GM23248 (cell line): Measurements from ENCODE around the gene SLC39A6. TPM values are rescaled to one million over a fixed set of nuclear protein-coding genes. Genes with fewer than 3 reads are reported as not detected.

Experiments
- DNase-seq: peaks from one replicate; pipeline ENCODE4 v3.0.0-alpha.2; 2015
- H2AFZ ChIP-seq: fragments of 200-600 bp; sonication (generic); 2 replicates; pipeline ENCODE4 v1.6.1; 2016; ENCODE audit warnings: antibody characterized with exemption
- H3F3A ChIP-seq: fragments of 200-600 bp; sonication (generic); 2 replicates; pipeline ENCODE4 v1.6.1; 2016; ENCODE audit warnings: mild to moderate bottlenecking, antibody characterized with exemption, mixed run types; ENCODE audit not compliant: insufficient read depth
- H3K27ac ChIP-seq: fragments of 200-600 bp; sonication (generic); 2 replicates; pipeline ENCODE4 v1.5.1; 2016; ENCODE audit warnings: mild to moderate bottlenecking
- H3K27me3 ChIP-seq: fragments of 200-600 bp; sonication (generic); replicated peaks from 2 replicates; pipeline ENCODE4 v1.6.1; 2016; ENCODE audit warnings: mild to moderate bottlenecking; ENCODE audit not compliant: insufficient read depth
- H3K36me3 ChIP-seq: fragments of 200-600 bp; sonication (generic); 2 replicates; pipeline ENCODE4 v1.6.1; 2016; ENCODE audit warnings: low read depth, mild to moderate bottlenecking
- H3K4me1 ChIP-seq: fragments of 200-600 bp; sonication (generic); 2 replicates; pipeline ENCODE4 v1.6.1; 2016; ENCODE audit warnings: mild to moderate bottlenecking; ENCODE audit not compliant: insufficient read depth
- H3K4me2 ChIP-seq: fragments of 200-600 bp; sonication (generic); one replicate; pipeline ENCODE4 v1.6.1; 2016; ENCODE audit warnings: mild to moderate bottlenecking; ENCODE audit not compliant: unreplicated experiment
- H3K4me3 ChIP-seq: fragments of 200-600 bp; sonication (generic); 2 replicates; pipeline ENCODE4 v1.5.1; 2016; ENCODE audit warnings: mild to moderate bottlenecking
- H3K79me2 ChIP-seq: fragments of 200-600 bp; sonication (generic); 2 replicates; pipeline ENCODE4 v1.6.1; 2016; ENCODE audit warnings: mild to moderate bottlenecking; ENCODE audit not compliant: insufficient read depth
- H3K9ac ChIP-seq: fragments of 200-600 bp; sonication (generic); 2 replicates; pipeline ENCODE4 v1.6.1; 2016; ENCODE audit warnings: mild to moderate bottlenecking
- H3K9me2 ChIP-seq: fragments of 200-600 bp; sonication (generic); 2 replicates; pipeline ENCODE4 v1.6.1; 2016; ENCODE audit warnings: mixed run types, mild to moderate bottlenecking, moderate library complexity; ENCODE audit not compliant: insufficient read depth
- H3K9me3 ChIP-seq: fragments of 200-600 bp; sonication (generic); one replicate; pipeline ENCODE4 v1.6.1; 2017; ENCODE audit warnings: low read depth
- H4K20me1 ChIP-seq: fragments of 200-600 bp; sonication (generic); 2 replicates; pipeline ENCODE4 v1.6.0; 2016; ENCODE audit not compliant: insufficient read depth
- EZH2 ChIP-seq: fragments of 200-600 bp; sonication (generic); IDR thresholded peaks from 2 replicates; pipeline ENCODE4 v1.6.1; 2018; ENCODE audit warnings: antibody characterized with exemption, mild to moderate bottlenecking; ENCODE audit not compliant: insufficient read depth, poor library complexity, severe bottlenecking
- EZH2phosphoT487 ChIP-seq: fragments of 200-600 bp; sonication (generic); IDR thresholded peaks from 2 replicates; pipeline ENCODE4 v1.6.1; 2018; ENCODE audit warnings: antibody characterized with exemption, moderate library complexity, mild to moderate bottlenecking, low read depth; ENCODE audit not compliant: insufficient read depth
- WGBS, 2 experiments: methylation state at CpG; one replicate each; pipeline ENCODE4 v1.1.6; 2015 to 2017; ENCODE audit warnings: low lambda C conversion rate in 2 of 2, low coverage in 1 of 2; ENCODE audit errors: missing lambda C conversion rate in 2 of 2; 5-methylcytosine and 5-hydroxymethylcytosine counted together
- in situ Hi-C: fragments of 300-500 bp; cut with MboI; formaldehyde crosslinking; loops from 2 replicates; pipeline ENCODE4 v1.15.0; 2020
- polyA plus RNA-seq: library from polyadenylated mRNA; unstranded; fragments of >200 nt; fragmentation: Nextera tagmentation; extraction: Ambion mirVana; gene quantifications from 2 replicates; pipeline ENCODE4 v1.2.1, GENCODE V29; 2016
- total RNA-seq: library from RNA; depleted of rRNA; stranded (reverse); fragments of >200 nt; shearing (Covaris generic); gene quantifications from 2 replicates; pipeline ENCODE4 v1.2.3, GENCODE V29; 2014

SLC39A6 gene
- total and polyA plus RNA-seq, 2 experiments from 2014 or later = 80.5 to 115 TPM

GRCh38 chr18:36108196-36108595, 20.9 kb downstream of the SLC39A6 start:
- H4K20me1 ChIP-seq = no peaks in the 10 kb centered on the region
- no peaks in the 10 kb centered on the region for H3K27me3 ChIP-seq
- no peak overlapping the region for H3K4me2 ChIP-seq
- H3K27ac ChIP-seq = no peak overlapping the region
- TF ChIP-seq EZH2phosphoT487 (no peak), EZH2 (no peak)
- H3K4me1 ChIP-seq = no peaks in the 10 kb centered on the region
- H3K9me2 ChIP-seq = no peaks in the 10 kb centered on the region
- no peak overlapping the region for H2AFZ ChIP-seq
- in situ Hi-C loops = no loop called here
- no peak for DNase-seq
- no peaks in the 10 kb centered on the region for H3F3A ChIP-seq
- H3K9me3 ChIP-seq = no peaks in the 10 kb centered on the region
- no peaks in the 10 kb centered on the region for H3K79me2 ChIP-seq
- no peak overlapping the region for H3K9ac ChIP-seq
- 48 to 50% methylated on average over 2 of the region's 2 CpGs for WGBS, 2 experiments
- peaks cover 29% of the 10 kb centered on the region for H3K36me3 ChIP-seq
- no peak overlapping the region for H3K4me3 ChIP-seq

GRCh38 chr18:36107477-36107876, 21.7 kb downstream of the SLC39A6 start:
- Histone ChIP-seq H3K4me1 (no peaks in the 10 kb centered on the region), H3K27ac (no peak overlapping the region), H3K27me3 (no peaks in the 10 kb centered on the region), H3K9me3 (no peaks in the 10 kb centered on the region), H3K36me3 (peaks cover 24% of the 10 kb centered on the region), H3K4me3 (no peak overlapping the region), H4K20me1 (no peaks in the 10 kb centered on the region), H3K4me2 (no peak overlapping the region), H2AFZ (no peak overlapping the region), H3F3A (no peaks in the 10 kb centered on the region), H3K79me2 (no peaks in the 10 kb centered on the region), H3K9ac (no peak overlapping the region), H3K9me2 (no peaks in the 10 kb centered on the region)
- no peak for DNase-seq
- TF ChIP-seq EZH2 (no peak), EZH2phosphoT487 (no peak)
- in situ Hi-C loops = no loop called here

GRCh38 chr18:36104749-36105148, 24.4 kb downstream of the SLC39A6 start:
- Histone ChIP-seq H3K4me1 (no peaks in the 10 kb centered on the region), H3K9ac (no peak overlapping the region), H3F3A (no peaks in the 10 kb centered on the region), H3K36me3 (peaks cover 5% of the 10 kb centered on the region), H2AFZ (no peak overlapping the region), H3K27me3 (no peaks in the 10 kb centered on the region), H3K79me2 (no peaks in the 10 kb centered on the region), H3K27ac (no peak overlapping the region), H3K9me2 (no peaks in the 10 kb centered on the region), H3K9me3 (no peaks in the 10 kb centered on the region), H4K20me1 (no peaks in the 10 kb centered on the region), H3K4me2 (no peak overlapping the region), H3K4me3 (no peak overlapping the region)
- 95 to 96% methylated on average over 2 of the region's 2 CpGs for WGBS, 2 experiments
- no peak for DNase-seq
- in situ Hi-C loops = no loop called here
- TF ChIP-seq EZH2phosphoT487 = no peak

- DNase-seq = no peak
- no peaks in the 10 kb centered on the region for H3K4me1 ChIP-seq
- no peaks in the 10 kb centered on the region for H3K9me3 ChIP-seq
- H3K4me2 ChIP-seq = no peak overlapping the region
- no peaks in the 10 kb centered on the region for H4K20me1 ChIP-seq
- in situ Hi-C loops = no loop called here
- no peaks in the 10 kb centered on the region for H3K79me2 ChIP-seq
- WGBS, 2 experiments = 83 to 84% methylated on average over 7 of the region's 7 CpGs
- no peaks in the 10 kb centered on the region for H3K27me3 ChIP-seq
- no peak overlapping the region for H3K9ac ChIP-seq
- no peak overlapping the region for H2AFZ ChIP-seq
- no peaks in the 10 kb centered on the region for H3K36me3 ChIP-seq
- no peak for TF ChIP-seq EZH2phosphoT487
- no peak for TF ChIP-seq EZH2
- H3K9me2 ChIP-seq = no peaks in the 10 kb centered on the region
- no peak overlapping the region for H3K4me3 ChIP-seq
- H3F3A ChIP-seq = no peaks in the 10 kb centered on the region
- H3K27ac ChIP-seq = no peak overlapping the region
These were observed 27.2 kb downstream of the SLC39A6 start for GRCh38 chr18:36101943-36102342.

GRCh38 chr18:36099311-36099710, 29.8 kb downstream of the SLC39A6 start:
- Histone ChIP-seq H3K4me2 (no peak overlapping the region), H3K4me1 (no peaks in the 10 kb centered on the region)
- in situ Hi-C loops = no loop called here

More at GRCh38 chr18:36099311-36099710, 29.8 kb downstream of the SLC39A6 start:
- Histone ChIP-seq H3F3A (no peaks in the 10 kb centered on the region), H2AFZ (no peak overlapping the region), H3K27me3 (no peaks in the 10 kb centered on the region), H3K9me2 (no peaks in the 10 kb centered on the region), H3K27ac (no peak overlapping the region), H3K9me3 (no peaks in the 10 kb centered on the region), H3K36me3 (no peaks in the 10 kb centered on the region), H3K79me2 (no peaks in the 10 kb centered on the region), H3K4me3 (no peak overlapping the region), H3K9ac (no peak overlapping the region), H4K20me1 (no peaks in the 10 kb centered on the region)
- no peak for DNase-seq
- TF ChIP-seq EZH2phosphoT487 (no peak), EZH2 (no peak)
